HEK293 (cell line): Measurements from ENCODE around the gene SESN1.

Experiments used
- CTCF ChIA-PET: fragments of 350-600 bp; formaldehyde crosslinking; extraction: SDS; loops from one replicate; lab custom pipeline; 2021; ENCODE audit warnings: antibody characterized with exemption; lab: Yijun Ruan, JAX
- POLR2A ChIA-PET: fragments of 300-600 bp; formaldehyde crosslinking; extraction: SDS; loops from one replicate; lab custom pipeline; 2020; ENCODE audit warnings: antibody characterized with exemption, inconsistent platforms; lab: Yijun Ruan, JAX
- H3K27ac ChIP-seq: fragments of 200-500 bp; sonication (Bioruptor generic); 2 replicates; pipeline ENCODE4 v1.5.1; 2014; ENCODE audit warnings: low read depth, low read length, control low read depth, inconsistent platforms; ENCODE audit errors: extremely low read depth
- H3K36me3 ChIP-seq, 2 experiments: fragments of 200-500 bp in 1 of 2; sonication (Bioruptor generic) in 1 of 2; 1 replicate in 1 of 2; 2 replicates in 1 of 2; pipeline ENCODE4 v1.5.1; 2014 to 2017; ENCODE audit warnings: inconsistent platforms in 2 of 2, low read length in 2 of 2; ENCODE audit not compliant: control insufficient read depth in 2 of 2, insufficient read depth in 1 of 2
- H3K4me1 ChIP-seq: fragments of 200-500 bp; sonication (Bioruptor generic); 2 replicates; pipeline ENCODE4 v1.5.1; 2014; ENCODE audit warnings: mild to moderate bottlenecking, low read length, inconsistent platforms; ENCODE audit not compliant: control insufficient read depth, insufficient read depth
- H3K4me3 ChIP-seq: 2 replicates; pipeline ENCODE4 v1.5.1; 2011; ENCODE audit warnings: low read depth, mild to moderate bottlenecking, control low read depth, low read length, moderate library complexity
- H3K9me3 ChIP-seq: fragments of 200-500 bp; sonication (Bioruptor generic); 2 replicates; pipeline ENCODE4 v1.5.1; 2014; ENCODE audit warnings: low read depth, low read length, inconsistent platforms; ENCODE audit not compliant: control insufficient read depth, insufficient read depth
- BCL11A ChIP-seq: fragments of 450-650 bp; formaldehyde crosslinking; IDR thresholded peaks from 2 replicates; pipeline ENCODE4 v1.5.1; 2016; ENCODE audit warnings: low read depth, missing biosample characterization, missing genetic modification characterization
- BCL11B ChIP-seq: fragments of 450-650 bp; formaldehyde crosslinking; IDR thresholded peaks from 2 replicates; pipeline ENCODE4 v1.5.1; 2016; ENCODE audit warnings: low read depth, missing biosample characterization, missing genetic modification characterization
- KLF1 ChIP-seq: fragments of 450-650 bp; formaldehyde crosslinking; IDR thresholded peaks from 2 replicates; pipeline ENCODE4 v1.5.1; 2016; ENCODE audit warnings: missing biosample characterization, missing genetic modification characterization
- KLF9 ChIP-seq: fragments of 450-650 bp; formaldehyde crosslinking; IDR thresholded peaks from 2 replicates; pipeline ENCODE4 v1.5.1; 2016; ENCODE audit warnings: missing biosample characterization, missing genetic modification characterization, low read depth
- MEIS1 ChIP-seq: sonication (generic); formaldehyde crosslinking; IDR thresholded peaks from 2 replicates; pipeline ENCODE4 v1.8.1; 2022; ENCODE audit warnings: missing genetic modification reagents, mild to moderate bottlenecking, borderline replicate concordance
- MYNN ChIP-seq: fragments of 450-650 bp; formaldehyde crosslinking; IDR thresholded peaks from 2 replicates; pipeline ENCODE4 v1.5.1; 2016; ENCODE audit warnings: missing biosample characterization, missing genetic modification characterization, borderline replicate concordance
- ZBTB1 ChIP-seq: fragments of 450-650 bp; formaldehyde crosslinking; IDR thresholded peaks from 2 replicates; pipeline ENCODE4 v1.5.1; 2016; ENCODE audit warnings: missing biosample characterization, missing genetic modification characterization
- ZBTB10 ChIP-seq: fragments of 450-650 bp; formaldehyde crosslinking; IDR thresholded peaks from 2 replicates; pipeline ENCODE4 v1.5.1; 2016; ENCODE audit warnings: missing biosample characterization, missing genetic modification characterization
- ZNF121 ChIP-seq: fragments of 450-650 bp; formaldehyde crosslinking; IDR thresholded peaks from 2 replicates; pipeline ENCODE4 v1.5.1; 2016; ENCODE audit warnings: missing biosample characterization, missing genetic modification characterization
- ZNF132 ChIP-seq: fragments of 450-650 bp; formaldehyde crosslinking; IDR thresholded peaks from 2 replicates; pipeline ENCODE4 v1.5.1; 2017; ENCODE audit warnings: missing biosample characterization, missing genetic modification characterization, borderline replicate concordance
- ZNF138 ChIP-seq: fragments of 450-650 bp; formaldehyde crosslinking; IDR thresholded peaks from 2 replicates; pipeline ENCODE4 v1.5.1; 2016; ENCODE audit warnings: missing biosample characterization, missing genetic modification characterization, borderline replicate concordance
- ZNF157 ChIP-seq: fragments of 450-650 bp; formaldehyde crosslinking; IDR thresholded peaks from 2 replicates; pipeline ENCODE4 v1.5.1; 2016; ENCODE audit warnings: missing biosample characterization, missing genetic modification characterization
- ZNF184 ChIP-seq: fragments of 450-650 bp; IDR thresholded peaks from 2 replicates; pipeline ENCODE4 v1.5.1; 2018; ENCODE audit warnings: missing biosample characterization, mild to moderate bottlenecking, missing genetic modification characterization
- ZNF26 ChIP-seq: fragments of 450-650 bp; formaldehyde crosslinking; IDR thresholded peaks from 2 replicates; pipeline ENCODE4 v1.5.1; 2016; ENCODE audit warnings: missing biosample characterization, missing genetic modification characterization
- ZNF398 ChIP-seq: fragments of 450-650 bp; formaldehyde crosslinking; IDR thresholded peaks from 2 replicates; pipeline ENCODE4 v1.5.1; 2017; ENCODE audit warnings: missing biosample characterization, missing genetic modification characterization
- ZNF600 ChIP-seq: fragments of 450-650 bp; formaldehyde crosslinking; IDR thresholded peaks from 2 replicates; pipeline ENCODE4 v1.5.1; 2016; ENCODE audit warnings: missing biosample characterization, missing genetic modification characterization
- ZNF664 ChIP-seq: fragments of 450-650 bp; formaldehyde crosslinking; IDR thresholded peaks from 2 replicates; pipeline ENCODE4 v1.5.1; 2016; ENCODE audit warnings: missing biosample characterization, missing genetic modification characterization
- ZNF777 ChIP-seq: fragments of 450-650 bp; formaldehyde crosslinking; IDR thresholded peaks from 2 replicates; pipeline ENCODE4 v1.5.1; 2017; ENCODE audit warnings: missing biosample characterization, missing genetic modification characterization, borderline replicate concordance
- TF ChIP-seq, protein P1 (sequence below): fragments of 450-650 bp; formaldehyde crosslinking; IDR thresholded peaks from 2 replicates; pipeline ENCODE4 v1.5.1; 2016; ENCODE audit warnings: missing biosample characterization, missing genetic modification characterization
- TF ChIP-seq, protein P2 (sequence below): fragments of 450-650 bp; formaldehyde crosslinking; IDR thresholded peaks from 2 replicates; pipeline ENCODE4 v1.5.1; 2016; ENCODE audit warnings: missing biosample characterization, missing genetic modification characterization

The SESN1 gene

GRCh38 chr6:108961985-108962384 is 132.7 kb downstream of the SESN1 start:
- Histone ChIP-seq H3K4me1 (peaks cover 5% of the 10 kb centered on the region), H3K4me3 (no peak overlapping the region), H3K9me3 (no peaks in the 10 kb centered on the region), H3K36me3 (no peaks in the 10 kb centered on the region), H3K27ac (no peak overlapping the region)
- ChIA-PET CTCF (no interaction called here), POLR2A (no interaction called here)
- TF ChIP-seq ZBTB1 (no peak), MEIS1 (CRISPR knock-in tag) (no peak), ZNF777 (tag by site-specific recombination) (no peak)

GRCh38 chr6:108961077-108961476 is 133.6 kb downstream of the SESN1 start:
- Histone ChIP-seq H3K4me3 (no peak overlapping the region), H3K36me3 (no peaks in the 10 kb centered on the region), H3K4me1 (no peaks in the 10 kb centered on the region), H3K9me3 (no peaks in the 10 kb centered on the region), H3K27ac (no peak overlapping the region)
- ChIA-PET POLR2A (no interaction called here), CTCF (no interaction called here)
- no peak for TF ChIP-seq ZNF26 (tag by site-specific recombination)
- no peak for TF ChIP-seq ZBTB10 (tag by site-specific recombination)
- TF ChIP-seq ZNF398 (tag by site-specific recombination), result no peak
- TF ChIP-seq, protein P1, sequence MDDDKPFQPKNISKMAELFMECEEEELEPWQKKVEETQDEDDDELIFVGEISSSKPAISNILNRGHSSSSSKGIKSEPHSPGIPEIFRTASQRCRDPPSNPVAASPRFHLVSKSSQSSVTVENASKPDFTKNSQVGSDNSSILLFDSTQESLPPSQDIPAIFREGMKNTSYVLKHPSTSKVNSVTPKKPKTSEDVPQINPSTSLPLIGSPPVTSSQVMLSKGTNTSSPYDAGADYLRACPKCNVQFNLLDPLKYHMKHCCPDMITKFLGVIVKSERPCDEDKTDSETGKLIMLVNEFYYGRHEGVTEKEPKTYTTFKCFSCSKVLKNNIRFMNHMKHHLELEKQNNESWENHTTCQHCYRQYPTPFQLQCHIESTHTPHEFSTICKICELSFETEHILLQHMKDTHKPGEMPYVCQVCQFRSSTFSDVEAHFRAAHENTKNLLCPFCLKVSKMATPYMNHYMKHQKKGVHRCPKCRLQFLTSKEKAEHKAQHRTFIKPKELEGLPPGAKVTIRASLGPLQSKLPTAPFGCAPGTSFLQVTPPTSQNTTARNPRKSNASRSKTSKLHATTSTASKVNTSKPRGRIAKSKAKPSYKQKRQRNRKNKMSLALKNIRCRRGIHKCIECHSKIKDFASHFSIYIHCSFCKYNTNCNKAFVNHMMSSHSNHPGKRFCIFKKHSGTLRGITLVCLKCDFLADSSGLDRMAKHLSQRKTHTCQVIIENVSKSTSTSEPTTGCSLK (tag by site-specific recombination), result no peak
- no peak for TF ChIP-seq MEIS1 (CRISPR knock-in tag)
- TF ChIP-seq KLF1 (tag by site-specific recombination), result no peak
- no peak for TF ChIP-seq KLF9 (tag by site-specific recombination)
- TF ChIP-seq ZNF600 (tag by site-specific recombination), result no peak
- no peak for TF ChIP-seq ZNF132

- ChIA-PET POLR2A (no interaction called here), CTCF (interaction anchor here (0.6 kb wide), 1 partner anchor 171 kb away, joined by 3 read pairs; no protein-coding TSS in a partner anchor)
- TF ChIP-seq ZNF664 (tag by site-specific recombination) (no peak), ZNF138 (tag by site-specific recombination) (no peak), ZNF157 (no peak), ZNF398 (tag by site-specific recombination) (no peak), BCL11A (tag by site-specific recombination) (no peak), ZNF121 (no peak), ZNF184 (tag by site-specific recombination) (no peak), MYNN (no peak), BCL11B (tag by site-specific recombination) (no peak)
- TF ChIP-seq, protein P2, sequence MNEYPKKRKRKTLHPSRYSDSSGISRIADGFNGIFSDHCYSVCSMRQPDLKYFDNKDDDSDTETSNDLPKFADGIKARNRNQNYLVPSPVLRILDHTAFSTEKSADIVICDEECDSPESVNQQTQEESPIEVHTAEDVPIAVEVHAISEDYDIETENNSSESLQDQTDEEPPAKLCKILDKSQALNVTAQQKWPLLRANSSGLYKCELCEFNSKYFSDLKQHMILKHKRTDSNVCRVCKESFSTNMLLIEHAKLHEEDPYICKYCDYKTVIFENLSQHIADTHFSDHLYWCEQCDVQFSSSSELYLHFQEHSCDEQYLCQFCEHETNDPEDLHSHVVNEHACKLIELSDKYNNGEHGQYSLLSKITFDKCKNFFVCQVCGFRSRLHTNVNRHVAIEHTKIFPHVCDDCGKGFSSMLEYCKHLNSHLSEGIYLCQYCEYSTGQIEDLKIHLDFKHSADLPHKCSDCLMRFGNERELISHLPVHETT (tag by site-specific recombination), result no peak
Observed at GRCh38 chr6:108960601-108961000, 134.0 kb downstream of the SESN1 start.

More at GRCh38 chr6:108960601-108961000, 134.0 kb downstream of the SESN1 start:
- Histone ChIP-seq H3K9me3 (no peaks in the 10 kb centered on the region), H3K4me3 (no peak overlapping the region), H3K4me1 (no peaks in the 10 kb centered on the region), H3K27ac (no peak overlapping the region), H3K36me3 (no peaks in the 10 kb centered on the region)
